Neural progenitor cell (in vitro differentiated cells): Measurements from ENCODE around the gene PYGO2. TPM values are rescaled to one million over a fixed set of nuclear protein-coding genes. Genes with fewer than 3 reads are reported as not detected.

ENCODE experiments used
- DNase-seq: peaks from one replicate; pipeline ENCODE4 v3.0.0-alpha.2; 2016; ENCODE audit warnings: low spot score
- H2AFZ ChIP-seq: fragments of 200-600 bp; sonication (generic); replicated peaks from 2 replicates; pipeline ENCODE4 v1.6.1; 2016; ENCODE audit warnings: antibody characterized with exemption
- H3F3A ChIP-seq: fragments of 200-600 bp; sonication (generic); 2 replicates; pipeline ENCODE4 v1.6.1; 2016; ENCODE audit warnings: antibody characterized with exemption, low read depth
- H3K27ac ChIP-seq: fragments of 200-600 bp; sonication (generic); 2 replicates; pipeline ENCODE4 v1.5.1; 2016; ENCODE audit warnings: mild to moderate bottlenecking
- H3K27me3 ChIP-seq: fragments of 200-600 bp; sonication (generic); 2 replicates; pipeline ENCODE4 v1.6.1; 2016; ENCODE audit warnings: mild to moderate bottlenecking, moderate library complexity
- H3K36me3 ChIP-seq: fragments of 200-600 bp; sonication (generic); 2 replicates; pipeline ENCODE4 v1.5.1; 2016
- H3K4me1 ChIP-seq: fragments of 200-600 bp; sonication (generic); 2 replicates; pipeline ENCODE4 v1.6.1; 2016; ENCODE audit warnings: mixed run types
- H3K4me2 ChIP-seq: fragments of 200-600 bp; sonication (generic); 2 replicates; pipeline ENCODE4 v1.6.1; 2016
- H3K4me3 ChIP-seq: fragments of 200-600 bp; sonication (generic); 2 replicates; pipeline ENCODE4 v1.5.1; 2016
- H3K79me2 ChIP-seq: fragments of 200-600 bp; sonication (generic); 2 replicates; pipeline ENCODE4 v1.6.1; 2016; ENCODE audit warnings: low read depth
- H3K9ac ChIP-seq: fragments of 200-600 bp; sonication (generic); 2 replicates; pipeline ENCODE4 v1.6.1; 2016
- H3K9me3 ChIP-seq: fragments of 200-600 bp; sonication (generic); 2 replicates; pipeline ENCODE4 v1.5.1; 2016; ENCODE audit warnings: low read depth
- H4K20me1 ChIP-seq: fragments of 200-600 bp; sonication (generic); 2 replicates; pipeline ENCODE4 v1.6.1; 2016; ENCODE audit warnings: low read depth
- H3K27ac Mint-ChIP-seq: 3 replicates; pipeline ENCODE4 v1.8.0; 2021; ENCODE audit warnings: mixed read lengths
- H3K27me3 Mint-ChIP-seq: 2 replicates; pipeline ENCODE4 v1.8.0; 2022; ENCODE audit warnings: low read depth, mild to moderate bottlenecking, inconsistent platforms, moderate library complexity, mixed read lengths; ENCODE audit not compliant: insufficient read depth
- H3K36me3 Mint-ChIP-seq: 3 replicates; pipeline ENCODE4 v1.8.0; 2021; ENCODE audit warnings: mixed read lengths
- H3K4me1 Mint-ChIP-seq: 3 replicates; pipeline ENCODE4 v1.8.0; 2021; ENCODE audit warnings: mixed read lengths
- H3K4me3 Mint-ChIP-seq: 3 replicates; pipeline ENCODE4 v1.8.0; 2021; ENCODE audit warnings: mild to moderate bottlenecking, moderate library complexity, mixed read lengths
- H3K9me3 Mint-ChIP-seq: 3 replicates; pipeline ENCODE4 v1.8.0; 2020; ENCODE audit warnings: mixed read lengths
- EZH2 ChIP-seq: fragments of 200-600 bp; sonication (generic); IDR thresholded peaks from 2 replicates; pipeline ENCODE4 v1.6.1; 2017; ENCODE audit warnings: antibody characterized with exemption, mild to moderate bottlenecking, moderate library complexity
- EZH2phosphoT487 ChIP-seq: fragments of 200-600 bp; sonication (generic); IDR thresholded peaks from 2 replicates; pipeline ENCODE4 v1.6.1; 2017; ENCODE audit warnings: antibody characterized with exemption
- total RNA-seq: library from RNA; depleted of rRNA; stranded (reverse); fragments of >200 nt; gene quantifications from 2 replicates; pipeline ENCODE4 v1.2.3, GENCODE V29; 2015; ENCODE audit warnings: low replicate concordance
- TF ChIP-seq, protein P1 (sequence below): fragments of 200-600 bp; sonication (generic); IDR thresholded peaks from 2 replicates; pipeline ENCODE4 v1.5.1; 2017; ENCODE audit warnings: antibody characterized with exemption, mild to moderate bottlenecking

PYGO2 gene
- total RNA-seq, 1 donor from 2014 or later: 32.1 TPM

DNA sequence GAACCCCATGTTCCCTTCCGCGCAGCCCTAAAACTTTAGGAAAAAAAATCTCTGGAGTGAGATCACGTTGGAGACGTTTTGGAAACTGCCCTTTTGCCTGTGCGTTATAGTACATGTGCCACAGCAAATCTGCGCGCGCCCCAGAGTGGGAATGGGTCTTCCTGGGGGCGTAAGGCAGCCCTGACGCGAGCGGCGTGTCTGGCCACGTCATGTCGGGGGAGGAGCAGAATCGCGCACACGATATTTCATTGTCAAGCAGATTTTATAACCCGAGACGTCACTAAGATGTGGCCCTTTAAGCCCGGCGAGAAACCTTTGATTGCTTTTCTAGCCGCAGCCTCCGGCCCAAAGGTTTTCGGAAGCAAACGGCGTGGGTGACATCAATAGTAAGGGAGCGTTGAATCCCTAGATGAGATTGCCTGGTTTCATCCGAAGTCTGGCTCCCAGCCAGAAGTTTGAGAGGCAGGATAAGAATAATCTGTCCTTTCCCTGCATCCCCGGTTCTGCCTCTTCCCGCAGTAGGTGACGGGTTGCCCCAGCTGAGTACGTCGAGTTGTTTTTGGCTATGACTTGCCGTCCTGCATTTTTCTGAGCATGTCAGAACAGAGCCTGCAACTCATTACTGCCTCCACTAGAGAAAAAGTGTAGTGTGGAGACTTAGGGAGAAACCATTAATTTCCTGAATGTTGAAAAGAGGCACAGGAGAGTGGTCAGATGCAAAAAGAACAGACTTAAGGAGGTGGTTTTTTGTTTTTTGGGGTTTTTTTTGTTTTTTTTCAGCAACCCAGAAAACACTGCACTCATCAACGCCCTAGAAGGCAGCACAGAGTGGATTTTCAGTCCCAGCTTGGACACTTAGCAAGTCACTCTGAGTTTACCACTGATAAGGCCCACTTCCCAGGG, 24.2 kb downstream of the PYGO2 start:
- Histone ChIP-seq H2AFZ (peak overlapping the region; percentile 88), H3K9ac (peak overlapping the region; percentile 96), H3K27ac (peak overlapping the region; percentile 97), H3K4me2 (peak overlapping the region; percentile 81), H3K4me1 (peaks cover 26% of the 10 kb centered on the region), H3K79me2 (peaks cover 10% of the 10 kb centered on the region), H3K27me3 (no peaks in the 10 kb centered on the region), H3K4me3 (peak overlapping the region; percentile 62), H3K36me3 (no peaks in the 10 kb centered on the region), H4K20me1 (no peaks in the 10 kb centered on the region), H3K9me3 (no peaks in the 10 kb centered on the region), H3F3A (peaks cover 23% of the 10 kb centered on the region)
- peaks cover 56% of the 10 kb centered on the region for H3K4me1 Mint-ChIP-seq
- H3K4me3 Mint-ChIP-seq: peak overlapping the region; percentile 94
- H3K27me3 Mint-ChIP-seq: peaks cover 15% of the 10 kb centered on the region
- TF ChIP-seq, protein P1, sequence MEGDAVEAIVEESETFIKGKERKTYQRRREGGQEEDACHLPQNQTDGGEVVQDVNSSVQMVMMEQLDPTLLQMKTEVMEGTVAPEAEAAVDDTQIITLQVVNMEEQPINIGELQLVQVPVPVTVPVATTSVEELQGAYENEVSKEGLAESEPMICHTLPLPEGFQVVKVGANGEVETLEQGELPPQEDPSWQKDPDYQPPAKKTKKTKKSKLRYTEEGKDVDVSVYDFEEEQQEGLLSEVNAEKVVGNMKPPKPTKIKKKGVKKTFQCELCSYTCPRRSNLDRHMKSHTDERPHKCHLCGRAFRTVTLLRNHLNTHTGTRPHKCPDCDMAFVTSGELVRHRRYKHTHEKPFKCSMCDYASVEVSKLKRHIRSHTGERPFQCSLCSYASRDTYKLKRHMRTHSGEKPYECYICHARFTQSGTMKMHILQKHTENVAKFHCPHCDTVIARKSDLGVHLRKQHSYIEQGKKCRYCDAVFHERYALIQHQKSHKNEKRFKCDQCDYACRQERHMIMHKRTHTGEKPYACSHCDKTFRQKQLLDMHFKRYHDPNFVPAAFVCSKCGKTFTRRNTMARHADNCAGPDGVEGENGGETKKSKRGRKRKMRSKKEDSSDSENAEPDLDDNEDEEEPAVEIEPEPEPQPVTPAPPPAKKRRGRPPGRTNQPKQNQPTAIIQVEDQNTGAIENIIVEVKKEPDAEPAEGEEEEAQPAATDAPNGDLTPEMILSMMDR: peak; percentile 21
- no peak for TF ChIP-seq EZH2phosphoT487
- TF ChIP-seq EZH2: no peak
- peak; percentile 88 for DNase-seq
- H3K9me3 Mint-ChIP-seq: no peaks in the 10 kb centered on the region
- peak overlapping the region; percentile 100 for H3K27ac Mint-ChIP-seq
- H3K36me3 Mint-ChIP-seq: no peaks in the 10 kb centered on the region

DNA sequence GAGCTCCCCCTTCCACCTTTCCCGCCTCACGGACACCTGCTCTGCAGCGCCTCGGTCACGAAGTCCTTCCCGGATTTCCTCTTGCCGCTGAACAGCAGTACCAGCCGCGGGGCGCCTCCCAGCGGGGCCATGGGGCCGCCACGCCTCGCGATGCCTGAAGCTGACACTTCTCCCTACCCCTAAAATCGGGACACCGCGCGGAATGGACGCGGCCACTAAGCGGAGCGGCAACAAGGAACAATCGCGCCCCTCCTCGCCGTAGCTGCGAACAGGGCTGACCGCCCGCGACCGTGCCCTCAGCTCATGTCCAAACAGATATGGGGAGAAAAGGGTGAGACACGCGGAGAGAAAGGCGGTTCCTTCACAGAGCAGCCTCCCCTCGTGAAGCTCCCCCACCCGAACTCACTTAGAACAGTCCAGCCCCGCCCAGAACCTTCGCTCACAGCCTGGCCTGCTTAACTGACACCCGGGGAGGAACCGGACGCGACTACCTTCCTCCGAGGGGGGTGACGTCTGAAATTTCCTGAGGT, 25.0 kb downstream of the PYGO2 start, which contains the start of gene PMVK:
TSS of gene PMVK (minus strand) at position 165 of the 530 bp plus-strand sequence. CDS start at position 131, 34 bp downstream.
- Histone ChIP-seq H3F3A (peaks cover 18% of the 10 kb centered on the region), H4K20me1 (no peaks in the 10 kb centered on the region), H3K9me3 (no peaks in the 10 kb centered on the region), H3K4me2 (peak within 1 kb of the TSS; percentile 81), H3K27me3 (no peaks in the 10 kb centered on the region), H3K4me3 (peak within 1 kb of the TSS; percentile 62), H3K36me3 (no peaks in the 10 kb centered on the region), H3K4me1 (peaks cover 25% of the 10 kb centered on the region), H3K27ac (peak within 1 kb of the TSS; percentile 97), H3K79me2 (peaks cover 10% of the 10 kb centered on the region), H2AFZ (peak within 1 kb of the TSS; percentile 88), H3K9ac (peak within 1 kb of the TSS; percentile 96)
- TF ChIP-seq, protein P1: peak; percentile 26
- TF ChIP-seq EZH2: no peak
- H3K4me3 Mint-ChIP-seq: peak within 1 kb of the TSS; percentile 94
- peaks cover 52% of the 10 kb centered on the region for H3K4me1 Mint-ChIP-seq
- peaks cover 15% of the 10 kb centered on the region for H3K27me3 Mint-ChIP-seq
- DNase-seq: peak; percentile 96
- no peaks in the 10 kb centered on the region for H3K9me3 Mint-ChIP-seq
- H3K27ac Mint-ChIP-seq: peak within 1 kb of the TSS; percentile 100
- no peaks in the 10 kb centered on the region for H3K36me3 Mint-ChIP-seq

DNA sequence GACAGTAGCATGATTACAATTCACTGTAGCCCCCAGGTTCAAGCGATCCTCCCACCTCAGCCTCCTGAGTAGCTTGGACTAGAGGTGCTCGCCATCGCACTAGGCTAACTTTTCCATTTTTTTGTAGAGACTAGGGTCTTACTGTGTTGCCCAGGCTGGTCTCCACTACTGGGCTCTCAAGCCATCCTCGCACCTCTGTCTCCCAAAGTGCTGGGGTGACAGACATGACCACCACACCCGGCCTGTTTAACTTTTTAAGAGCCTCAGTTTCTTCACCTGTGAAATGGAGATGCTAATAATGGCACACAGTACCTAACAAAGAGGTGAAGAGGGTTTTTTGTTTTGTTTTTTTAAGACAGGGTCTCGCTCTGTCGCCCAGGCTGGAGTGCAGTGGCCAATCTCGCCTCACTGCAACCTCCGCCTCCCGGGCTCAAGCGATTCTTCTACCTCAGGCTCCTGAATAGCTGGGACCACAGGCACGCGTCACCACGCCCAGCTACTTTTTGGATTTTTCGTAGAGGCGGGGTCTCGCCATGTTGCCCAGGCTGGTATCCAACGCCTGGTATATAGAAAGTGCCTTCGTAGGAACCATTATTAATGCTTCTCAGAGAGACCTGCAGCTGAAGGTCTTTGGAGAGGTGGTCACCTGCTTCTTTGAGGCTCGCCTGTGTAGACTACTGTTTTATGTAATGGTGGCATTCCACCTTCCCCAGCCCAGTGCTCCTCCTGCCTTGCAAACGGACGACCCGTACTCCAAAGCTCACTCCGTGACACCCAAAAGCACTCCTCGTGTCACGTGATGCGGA, 25.6 kb downstream of the PYGO2 start:
- Mint-ChIP-seq H3K27ac (peak overlapping the region; percentile 100), H3K4me3 (peak overlapping the region; percentile 94), H3K36me3 (peaks cover 2% of the 10 kb centered on the region), H3K4me1 (peaks cover 46% of the 10 kb centered on the region), H3K9me3 (no peaks in the 10 kb centered on the region), H3K27me3 (peaks cover 15% of the 10 kb centered on the region)
- TF ChIP-seq EZH2phosphoT487 (no peak), EZH2 (no peak)
- Histone ChIP-seq H3K36me3 (no peaks in the 10 kb centered on the region), H2AFZ (peak overlapping the region; percentile 88), H3F3A (peaks cover 18% of the 10 kb centered on the region), H3K4me1 (peaks cover 19% of the 10 kb centered on the region), H3K27ac (no peak overlapping the region), H3K9me3 (no peaks in the 10 kb centered on the region), H3K4me2 (peak overlapping the region; percentile 81), H3K9ac (no peak overlapping the region), H3K27me3 (no peaks in the 10 kb centered on the region), H3K4me3 (peak overlapping the region; percentile 62), H3K79me2 (peaks cover 10% of the 10 kb centered on the region), H4K20me1 (no peaks in the 10 kb centered on the region)
- no peak for DNase-seq
